HG03457 (cell line): ENCODE measurements around the gene GPATCH8.
A peak's percentile ranks its signal among the peaks of the same experiment; 100 is the strongest.
"Not testable (repeated sequence)": the region's sequence is repeated elsewhere in the genome, so short reads cannot be mapped to it uniquely, and the experiment has no call there.

Source experiments
- ATAC-seq: cut with Tn5 transposase; IDR thresholded peaks from one replicate; pipeline ENCODE4 v1.9.1; 2021; ENCODE audit warnings: moderate number of reproducible peaks; ENCODE audit not compliant: unreplicated experiment

Gene GPATCH8

GRCh38 chr17:44503147-44504029 lies at the start of gene GPATCH8:
TSS of gene GPATCH8 (minus strand) at chr17:44503406. CDS start at chr17:44503370, 36 bp downstream.
- peak; percentile 67 for ATAC-seq

- ATAC-seq, result no peak
These were observed 49.2 kb upstream of the GPATCH8 start for GRCh38 chr17:44552361-44552760.

- no peak for ATAC-seq
These were observed 46.5 kb upstream of the GPATCH8 start for GRCh38 chr17:44549686-44550085.

GRCh38 chr17:44548376-44549230 lies 45.4 kb upstream of the GPATCH8 start:
- no peak for ATAC-seq

DNA sequence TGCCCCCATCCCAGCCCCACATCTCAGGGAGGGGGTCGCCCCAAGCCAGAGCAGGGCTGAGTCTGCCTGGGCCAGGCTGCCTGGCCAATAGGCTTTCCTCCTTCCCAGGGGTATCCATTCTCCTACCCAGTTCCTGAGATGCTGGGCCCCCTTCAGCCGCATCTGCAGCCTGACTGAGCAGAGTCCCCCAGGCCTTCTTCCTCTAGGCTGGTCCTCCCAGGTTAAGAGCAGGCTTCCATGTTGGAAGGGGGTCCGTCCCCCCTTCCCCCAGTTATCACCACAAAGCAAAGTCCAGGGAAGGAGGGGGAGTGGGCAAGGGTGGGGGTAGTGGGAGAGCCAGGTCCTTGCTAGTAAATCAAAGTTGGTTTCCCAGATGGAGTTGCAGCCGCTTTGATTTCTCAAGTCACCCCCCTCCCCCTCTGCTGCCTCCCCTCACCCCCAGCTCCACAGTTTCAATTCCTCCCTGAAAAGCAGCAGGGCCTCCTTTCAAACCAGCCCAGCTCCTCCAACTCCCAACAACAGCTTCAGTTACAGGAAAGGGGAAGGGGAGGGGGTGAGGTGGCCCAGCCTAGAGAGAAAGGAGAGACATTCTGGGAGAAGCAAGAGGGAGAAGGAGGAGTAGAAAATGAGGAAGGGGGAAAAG lies 44.5 kb upstream of the GPATCH8 start:
- ATAC-seq, result no peak

DNA sequence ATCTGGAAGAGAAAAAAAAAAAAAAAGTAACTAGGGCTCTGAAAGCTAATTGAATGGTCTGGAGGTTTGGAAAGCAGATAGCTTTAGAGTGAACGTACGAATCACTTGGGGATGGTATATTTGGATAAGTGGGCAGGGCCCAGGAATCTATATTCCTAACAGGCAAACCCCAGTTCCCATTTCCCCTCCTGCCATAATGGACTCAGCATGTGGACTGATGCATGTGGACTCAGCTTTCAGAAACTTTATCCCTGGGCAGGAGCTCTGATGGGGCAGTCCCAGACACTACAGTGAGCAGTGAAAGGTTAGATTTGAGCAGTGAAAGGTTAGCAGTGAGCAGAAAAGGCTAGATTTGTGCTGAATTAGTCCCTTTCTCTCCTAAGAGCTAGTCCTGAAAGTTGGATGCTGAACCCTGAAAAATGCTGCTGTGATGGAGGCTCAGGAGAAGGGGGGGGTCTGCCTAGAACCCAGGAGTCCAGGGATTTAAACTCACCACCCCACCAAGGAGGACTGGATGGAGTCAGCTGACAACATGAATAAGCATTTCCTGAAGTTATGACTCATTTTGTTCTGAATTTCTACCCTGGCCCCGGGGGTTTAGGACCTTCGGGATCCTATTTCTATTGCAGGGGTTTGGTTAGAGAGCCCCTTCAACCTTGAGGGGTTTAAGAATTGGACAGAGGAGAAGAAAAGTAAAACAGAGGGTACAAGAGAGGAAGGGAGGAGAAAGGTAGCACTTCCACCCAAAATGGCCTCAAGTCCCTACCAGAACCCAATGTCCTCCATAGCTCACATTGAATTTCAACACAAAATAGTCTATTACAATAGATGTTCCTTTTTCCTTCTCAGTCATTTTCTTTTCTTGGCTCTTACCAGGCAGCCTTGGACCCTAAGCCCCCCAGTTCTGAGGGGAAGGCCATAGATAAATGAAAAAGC lies 43.7 kb upstream of the GPATCH8 start:
- no peak for ATAC-seq

- ATAC-seq, result no peak
These were observed 40.8 kb upstream of the GPATCH8 start for GRCh38 chr17:44543905-44544523.

DNA sequence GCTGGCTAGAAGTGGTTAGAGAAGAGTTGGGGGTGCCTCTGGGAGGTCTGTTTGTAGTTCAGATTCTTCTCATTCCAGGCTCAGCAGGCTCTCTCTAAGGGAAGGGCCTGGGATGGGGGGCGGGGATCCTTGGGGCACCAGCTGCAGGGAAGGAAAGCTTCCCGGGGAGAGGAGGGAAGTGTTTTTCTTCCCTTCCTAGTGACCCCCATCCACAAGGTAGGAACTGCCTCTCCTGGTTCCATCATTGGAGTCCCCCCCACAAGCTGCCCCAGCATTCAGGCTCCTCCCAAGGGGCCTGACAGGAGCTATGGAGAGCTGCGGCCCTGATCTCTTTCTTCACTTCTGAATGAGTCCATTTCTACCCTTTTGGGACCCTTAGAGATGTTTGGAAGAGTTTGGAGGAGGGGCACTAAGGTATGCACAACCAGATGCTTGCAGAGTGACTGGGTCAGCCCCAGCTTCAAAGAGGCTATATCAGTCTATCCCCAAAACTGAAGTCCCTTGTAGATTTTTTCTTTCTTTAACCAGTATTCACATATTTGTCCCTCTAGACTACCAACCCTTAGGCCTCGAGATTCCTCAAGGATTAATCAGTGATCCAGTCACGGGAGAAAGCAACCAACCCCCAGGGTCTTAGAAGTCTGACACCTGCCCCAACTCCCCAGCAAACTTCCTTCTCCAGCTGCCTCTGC lies 40.2 kb upstream of the GPATCH8 start:
- no peak for ATAC-seq

GRCh38 chr17:44541884-44542581 lies 38.8 kb upstream of the GPATCH8 start:
- no peak for ATAC-seq

- ATAC-seq, result no peak
These were observed 37.3 kb upstream of the GPATCH8 start for GRCh38 chr17:44540246-44541084.

GRCh38 chr17:44539673-44540072 lies 36.5 kb upstream of the GPATCH8 start:
- ATAC-seq, result no peak

DNA sequence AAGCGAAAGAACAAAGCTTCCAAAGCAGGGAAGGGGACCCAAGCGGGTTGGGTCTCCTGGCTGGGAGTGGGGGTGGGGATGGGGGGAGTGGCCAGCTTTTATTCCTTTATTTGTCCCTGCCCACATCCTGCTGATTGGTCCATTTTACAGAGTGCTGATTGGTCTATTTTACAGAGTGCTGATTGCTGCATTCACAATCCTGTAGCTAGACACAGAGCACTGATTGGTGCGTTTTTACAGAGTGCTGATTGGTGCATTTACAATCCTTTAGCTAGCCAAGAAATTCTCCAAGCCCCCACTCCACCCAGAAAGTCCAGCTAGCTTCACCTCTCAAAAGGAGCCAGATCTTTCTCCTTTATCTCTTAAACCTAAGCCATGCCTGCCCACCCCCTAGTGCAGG lies 34.7 kb upstream of the GPATCH8 start:
- ATAC-seq, result not testable (repeated sequence)

DNA sequence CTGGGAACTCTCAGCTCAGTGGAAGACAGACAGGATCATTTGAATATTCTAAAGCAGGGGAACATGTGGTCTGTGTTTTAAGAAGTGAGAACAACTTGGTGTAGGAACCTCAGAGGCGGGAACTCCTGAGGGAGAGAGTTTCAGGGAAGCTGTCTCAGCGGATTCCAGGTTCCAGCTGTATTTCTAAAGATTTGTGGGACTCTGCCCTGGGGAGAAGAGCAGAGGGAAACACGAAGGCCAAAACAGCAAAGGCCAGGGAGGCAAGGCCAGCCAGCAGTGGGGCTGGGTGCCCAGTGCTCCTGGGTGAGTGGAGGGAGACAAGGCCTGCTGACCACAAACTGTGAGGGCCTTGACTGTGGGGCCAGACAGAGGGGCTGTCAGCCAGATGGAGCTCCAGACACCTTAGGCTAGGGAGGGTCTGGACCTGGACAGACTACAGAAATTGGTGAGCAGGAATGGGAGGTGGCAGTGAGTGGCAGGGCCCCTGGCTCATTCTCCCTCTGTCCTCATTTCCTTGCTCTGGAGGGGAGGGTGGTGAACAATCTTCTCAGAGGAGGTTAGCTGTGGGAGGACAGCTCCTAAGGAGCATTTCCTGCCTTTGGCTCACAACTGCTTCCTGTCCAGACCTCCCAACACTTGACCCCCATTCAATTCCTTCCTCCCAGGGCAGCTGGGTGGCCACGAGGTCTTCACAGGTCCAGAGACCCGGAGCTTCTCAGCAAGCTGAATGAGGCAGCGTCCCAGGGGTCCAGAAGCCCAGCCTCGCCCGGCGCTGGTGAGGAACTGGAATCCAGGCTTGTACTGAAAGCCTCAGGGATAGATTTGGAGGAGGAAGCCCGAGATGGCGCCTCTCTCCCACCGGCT lies 33.1 kb upstream of the GPATCH8 start:
- ATAC-seq, result no peak

- ATAC-seq, result no peak
These were observed 30.5 kb upstream of the GPATCH8 start for GRCh38 chr17:44533533-44534246.

DNA sequence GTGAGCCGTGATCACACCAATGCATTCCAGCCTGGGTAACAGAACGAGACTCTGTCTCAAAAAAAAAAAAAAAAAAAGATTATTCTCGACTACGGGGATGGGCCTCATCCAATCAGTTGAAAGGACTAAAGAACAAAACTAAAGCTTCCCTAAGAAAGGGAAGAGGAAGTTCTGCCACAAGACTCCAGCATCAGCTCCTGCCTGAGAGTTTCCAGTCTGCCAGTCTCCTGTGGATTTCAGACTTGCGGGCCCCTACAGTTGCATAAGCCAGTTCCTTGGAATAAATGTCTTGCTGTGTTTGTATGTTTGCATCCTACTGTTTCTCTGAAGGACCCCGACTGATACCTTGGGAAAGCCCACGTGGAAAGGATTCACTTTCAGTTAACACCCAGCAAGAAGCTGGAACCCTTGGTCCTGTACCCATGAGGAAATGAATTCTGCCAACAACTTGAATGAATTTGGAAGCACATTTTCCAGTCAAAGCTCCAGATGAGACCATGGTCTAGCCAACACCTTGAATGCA lies 27.8 kb upstream of the GPATCH8 start:
- no peak for ATAC-seq

- ATAC-seq, result no peak
These were observed 26.7 kb upstream of the GPATCH8 start for GRCh38 chr17:44529864-44530263.
